Adrenal gland (tissue), 12 donors: ENCODE results near the gene LCT. TPM values are rescaled to one million over a fixed set of nuclear protein-coding genes. Genes with fewer than 3 reads are reported as not detected.
"Not testable (repeated sequence)": the region's sequence is repeated elsewhere in the genome, so short reads cannot be mapped to it uniquely, and the experiment has no call there.

ENCODE experiments used
- DNase-seq, 7 donors: peaks; one replicate each; pipeline ENCODE4 v3.0.0-alpha.2; 2019 to 2020
- H3K27ac ChIP-seq, 5 donors: fragments of 200-600 bp; sonication (generic) in 4 of 5; 1 replicate in 3 of 5; 2 replicates in 2 of 5; pipeline versions ENCODE4 v1.5.1 to v1.8.0; 2016 to 2020; ENCODE audit warnings: mild to moderate bottlenecking in 1 of 5
- H3K27me3 ChIP-seq: fragments of 200-600 bp; 2 replicates; pipeline ENCODE4 v1.8.0; 2021
- H3K36me3 ChIP-seq, 2 donors: fragments of 200-600 bp; replicated peaks in 1 of 2; 1 replicate in 1 of 2; 2 replicates in 1 of 2; pipeline versions ENCODE4 v1.5.1 to v1.8.0; 2018 to 2022
- H3K4me1 ChIP-seq, 2 donors: fragments of 200-600 bp; replicated peaks in 1 of 2; 1 replicate in 1 of 2; 2 replicates in 1 of 2; pipeline versions ENCODE4 v1.5.1 to v1.8.0; 2018 to 2021
- H3K4me3 ChIP-seq, 4 donors: fragments of 200-600 bp; sonication (generic) in 3 of 4; one replicate each; pipeline ENCODE4 v1.5.1; 2016 to 2018
- H3K9me3 ChIP-seq, 3 donors: fragments of 200-600 bp; sonication (generic) in 1 of 3; replicated peaks in 1 of 3; 1 replicate in 2 of 3; 2 replicates in 1 of 3; pipeline versions ENCODE4 v1.5.1 to v1.8.0; 2016 to 2021
- CTCF ChIP-seq, 6 experiments: fragments of 450-650 bp in 4 of 6; fragments of 200-600 bp in 2 of 6; sonication (generic) in 1 of 6; IDR thresholded peaks; 1 replicate in 5 of 6; 2 replicates in 1 of 6; pipeline versions ENCODE4 v1.5.1 to v1.8.0; 2016 to 2021; ENCODE audit warnings: antibody characterized with exemption in 6 of 6, mild to moderate bottlenecking in 2 of 6, moderate library complexity in 1 of 6
- POLR2A ChIP-seq, 2 donors: fragments of 450-650 bp; IDR thresholded peaks; one replicate each; pipeline ENCODE4 v1.6.1; 2017; ENCODE audit warnings: antibody characterized with exemption in 2 of 2, mild to moderate bottlenecking in 2 of 2, moderate library complexity in 1 of 2
- WGBS, 4 donors: extraction: QIAGEN DNeasy Blood & Tissue Kit in 2 of 4; methylation state at CpG; one replicate each; pipeline versions ENCODE4 v1.1.5 to v1.1.7; 2013 to 2017; 5-methylcytosine and 5-hydroxymethylcytosine counted together
- intact Hi-C, 2 donors: fragments of 100-400 bp; cut with DNase I; formaldehyde crosslinking; loops; one replicate each; pipeline versions ENCODE4 v1.14.1 to v1.15.0; 2022 to 2023
- polyA plus RNA-seq, 3 donors: library from polyadenylated mRNA; stranded (reverse); fragments of 200-250 nt in 2 of 3; fragments of 350-450 nt in 1 of 3; fragmentation: Illumina TruSeq in 1 of 3; extraction: RNeasy Lipid Tissue Mini Kit (QIAGEN cat#74804) in 1 of 3; gene quantifications; one replicate each; pipeline ENCODE4 v1.2.3, GENCODE V29; 2013 to 2014
- total RNA-seq, 9 donors: library from RNA; depleted of rRNA in 4 of 9; stranded (reverse); fragments of >200 nt in 4 of 9; fragments of 120-200 nt in 1 of 9; fragmentation: NEBNext Ultra II Directional in 1 of 9; extraction: Animal tissue kit (Norgen Biotek cat#: 25700) in 1 of 9; gene quantifications; one replicate each; pipeline versions ENCODE4 v1.1.0 to v1.2.4, GENCODE V29; 2013 to 2023
- donor health status: healthy with polysubstance abuse.
- donor health status: Bipolar disorder and iron deficiency.
- donor health status: DM: yes; HTN: yes; CAD: no.
- donor health status: DM: no; HTN: no; CAD: no.
- donor health status: DM: no; HTN: no; CAD: no.
- donor health status: DM: yes; HTN: yes; CAD: no.

The LCT gene
- total and polyA plus RNA-seq, 12 donors, result 0.17 to 0.69 TPM; not detected in 10

- H3K9me3 ChIP-seq, result no peaks in the 10 kb centered on the region
- H3K4me1 ChIP-seq, result no peaks in the 10 kb centered on the region
- intact Hi-C loops, result no loop called here
- no peaks in the 10 kb centered on the region for H3K27me3 ChIP-seq
- H3K27ac ChIP-seq, result no peak overlapping the region
- no peak overlapping the region for H3K4me3 ChIP-seq
- no peak for TF ChIP-seq CTCF (IDR thresholded peaks at IDR 0.05)
- no peak for TF ChIP-seq POLR2A (IDR thresholded peaks at IDR 0.05)
- no peaks in the 10 kb centered on the region for H3K36me3 ChIP-seq
- 86 to 89% (median 87%) methylated on average over 9 to 18 of the region's 18 CpGs for WGBS, 4 donors
- DNase-seq, result no peak
Observed at GRCh38 chr2:135817466-135817865, 19.5 kb downstream of the LCT start.

GRCh38 chr2:135815269-135815668, 21.7 kb downstream of the LCT start:
- 74 to 84% (median 75%) methylated on average over 3 of the region's 3 CpGs for WGBS, 4 donors
- intact Hi-C loops, result no loop called here
- H3K4me1 ChIP-seq, result no peaks in the 10 kb centered on the region

GRCh38 chr2:135812907-135813511, 24.0 kb downstream of the LCT start:
- H3K4me3 ChIP-seq, result no peak overlapping the region

More at GRCh38 chr2:135815269-135815668, 21.7 kb downstream of the LCT start:
- TF ChIP-seq CTCF (IDR thresholded peaks at IDR 0.05) (no peak), POLR2A (IDR thresholded peaks at IDR 0.05) (no peak)
- Histone ChIP-seq H3K27ac (no peak overlapping the region), H3K27me3 (no peaks in the 10 kb centered on the region), H3K36me3 (no peaks in the 10 kb centered on the region), H3K9me3 (no peaks in the 10 kb centered on the region), H3K4me3 (no peak overlapping the region)
- DNase-seq, result no peak

GRCh38 chr2:135807874-135808273, 29.1 kb downstream of the LCT start:
- H3K9me3 ChIP-seq, intact Hi-C loops, H3K4me3 ChIP-seq, DNase-seq, H3K36me3 ChIP-seq, H3K27me3 ChIP-seq, H3K4me1 ChIP-seq, H3K27ac ChIP-seq: not testable (repeated sequence)
- WGBS, 4 donors, result 79 to 88% (median 84%) methylated on average over 3 of the region's 3 CpGs

More at GRCh38 chr2:135812907-135813511, 24.0 kb downstream of the LCT start:
- intact Hi-C loops, result no loop called here
- H3K4me1 ChIP-seq, result no peaks in the 10 kb centered on the region
- no peak for TF ChIP-seq CTCF (IDR thresholded peaks at IDR 0.05)
- TF ChIP-seq POLR2A (IDR thresholded peaks at IDR 0.05), result no peak
- H3K27ac ChIP-seq, result no peak overlapping the region
- no peaks in the 10 kb centered on the region for H3K36me3 ChIP-seq
- H3K27me3 ChIP-seq, result no peaks in the 10 kb centered on the region
- WGBS, 4 donors, result 70 to 89% (median 74%) methylated on average over 2 of the region's 2 CpGs
- no peaks in the 10 kb centered on the region for H3K9me3 ChIP-seq
- no peak for DNase-seq

GRCh38 chr2:135803278-135803677, 33.7 kb downstream of the LCT start:
- WGBS, 4 donors, result 80 to 88% (median 83%) methylated on average over 2 of the region's 2 CpGs
- no peaks in the 10 kb centered on the region for H3K4me1 ChIP-seq
- no peaks in the 10 kb centered on the region for H3K36me3 ChIP-seq
- H3K4me3 ChIP-seq, result no peak overlapping the region
- no peak overlapping the region for H3K27ac ChIP-seq
- intact Hi-C loops, result no loop called here
- no peaks in the 10 kb centered on the region for H3K9me3 ChIP-seq
- no peaks in the 10 kb centered on the region for H3K27me3 ChIP-seq
- no peak for DNase-seq
- TF ChIP-seq POLR2A (IDR thresholded peaks at IDR 0.05) (no peak), CTCF (IDR thresholded peaks at IDR 0.05) (no peak)
